ENCODE measurements around the gene ADAM10. TPM values are rescaled to one million over a fixed set of nuclear protein-coding genes. Genes with fewer than 3 reads are reported as not detected.

Gene ADAM10
- total RNA-seq, 1 experiment from 2014 or later, result 133 TPM

- DNase-seq (ENCODE audit: low spot score), result no peak
- Mint-ChIP-seq H3K27ac (peak overlapping the region; percentile 92), H3K4me1 (peaks cover 14% of the 10 kb centered on the region), H3K9me3 (no peaks in the 10 kb centered on the region), H3K4me3 (no peak overlapping the region), H3K36me3 (peaks cover 11% of the 10 kb centered on the region), H3K27me3 (ENCODE audit: low read depth) (no peaks in the 10 kb centered on the region)
- TF ChIP-seq NFE2L1 (CRISPR knock-in tag; IDR thresholded peaks at IDR 0.05) (no peak), SMAD4 (CRISPR knock-in tag; IDR thresholded peaks at IDR 0.05) (no peak), IRF2 (CRISPR knock-in tag; IDR thresholded peaks at IDR 0.05; ENCODE audit: borderline replicate concordance, low read depth) (no peak), FOXK1 (CRISPR knock-in tag; IDR thresholded peaks at IDR 0.05) (no peak), RORB (CRISPR knock-in tag; IDR thresholded peaks at IDR 0.05) (no peak), ARID4B (CRISPR knock-in tag; IDR thresholded peaks at IDR 0.05; ENCODE audit: borderline replicate concordance) (no peak)
- TF ChIP-seq, protein P1, sequence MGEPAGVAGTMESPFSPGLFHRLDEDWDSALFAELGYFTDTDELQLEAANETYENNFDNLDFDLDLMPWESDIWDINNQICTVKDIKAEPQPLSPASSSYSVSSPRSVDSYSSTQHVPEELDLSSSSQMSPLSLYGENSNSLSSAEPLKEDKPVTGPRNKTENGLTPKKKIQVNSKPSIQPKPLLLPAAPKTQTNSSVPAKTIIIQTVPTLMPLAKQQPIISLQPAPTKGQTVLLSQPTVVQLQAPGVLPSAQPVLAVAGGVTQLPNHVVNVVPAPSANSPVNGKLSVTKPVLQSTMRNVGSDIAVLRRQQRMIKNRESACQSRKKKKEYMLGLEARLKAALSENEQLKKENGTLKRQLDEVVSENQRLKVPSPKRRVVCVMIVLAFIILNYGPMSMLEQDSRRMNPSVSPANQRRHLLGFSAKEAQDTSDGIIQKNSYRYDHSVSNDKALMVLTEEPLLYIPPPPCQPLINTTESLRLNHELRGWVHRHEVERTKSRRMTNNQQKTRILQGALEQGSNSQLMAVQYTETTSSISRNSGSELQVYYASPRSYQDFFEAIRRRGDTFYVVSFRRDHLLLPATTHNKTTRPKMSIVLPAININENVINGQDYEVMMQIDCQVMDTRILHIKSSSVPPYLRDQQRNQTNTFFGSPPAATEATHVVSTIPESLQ (CRISPR knock-in tag; IDR thresholded peaks at IDR 0.05), result no peak
- ChIA-PET POLR2A (interaction anchor here (0.9 kb wide), 2 partner anchors 14 to 41 kb away, joined by 3 read pairs; no protein-coding TSS in a partner anchor), CTCF (interaction anchor here (1.0 to 1.2 kb wide), 4 partner anchors 10 to 241 kb away, joined by 3 to 4 read pairs (median 3); partner anchors contain the start of genes ADAM10 and MINDY2)
- ATAC-seq, result peak; percentile 35; the same call in 1 of the 2 replicates
Measured at GRCh38 chr15:58598829-58599210, 150.7 kb downstream of the ADAM10 start.

DNA sequence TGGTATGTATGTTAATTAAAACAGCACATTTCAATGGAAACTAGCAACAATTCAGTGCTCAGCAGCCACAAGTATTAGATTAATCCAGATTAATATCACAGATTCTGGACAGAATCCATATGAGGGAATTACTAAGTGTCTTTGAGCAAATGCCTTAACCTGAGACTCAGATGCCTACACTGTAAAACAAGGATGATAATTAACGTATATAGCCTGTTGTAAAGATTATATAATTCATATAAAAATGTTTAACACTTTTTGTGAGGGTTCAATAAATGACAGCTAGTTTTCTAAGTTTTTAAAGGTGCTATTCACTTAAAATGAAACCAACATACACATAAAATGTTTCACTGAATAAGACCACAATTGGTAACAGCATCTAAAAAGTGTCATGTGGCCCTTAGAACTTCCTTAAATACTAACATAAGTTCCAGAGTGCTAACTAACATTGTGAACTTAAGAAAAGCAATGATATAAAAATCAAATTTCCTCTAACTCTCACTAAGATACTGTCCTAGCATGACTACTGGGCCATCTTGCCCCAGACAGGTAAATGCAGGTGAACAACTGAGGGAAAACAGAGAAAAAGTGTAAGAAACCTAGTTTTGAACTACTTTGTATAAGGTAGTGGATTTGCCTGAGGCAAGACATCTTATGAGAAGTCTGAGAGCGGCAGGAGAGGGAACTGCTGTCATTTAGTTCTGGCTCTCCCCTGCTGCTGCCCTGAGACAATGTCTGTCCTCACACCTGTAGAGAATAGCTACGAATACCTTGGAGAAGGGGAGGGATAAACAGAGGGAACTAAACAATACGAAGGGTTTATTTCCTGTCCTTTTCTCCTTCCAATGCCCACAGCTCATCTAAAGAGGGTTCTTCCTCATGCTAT is 151.3 kb downstream of the ADAM10 start:
- Mint-ChIP-seq H3K27me3 (ENCODE audit: low read depth) (no peaks in the 10 kb centered on the region), H3K27ac (peak overlapping the region; percentile 92), H3K36me3 (peaks cover 12% of the 10 kb centered on the region), H3K9me3 (no peaks in the 10 kb centered on the region), H3K4me3 (no peak overlapping the region), H3K4me1 (peaks cover 14% of the 10 kb centered on the region)
- ChIA-PET CTCF (interaction anchor here (0.6 to 1.2 kb wide), 6 partner anchors 9 to 289 kb away, joined by 3 to 4 read pairs (median 3); partner anchors contain the start of genes ADAM10 and MINDY2), POLR2A (interaction anchor here (0.9 kb wide), 2 partner anchors 13 to 42 kb away, joined by 3 read pairs; no protein-coding TSS in a partner anchor)
- TF ChIP-seq MYBL2 (CRISPR knock-in tag; IDR thresholded peaks at IDR 0.05), result no peak
- TF ChIP-seq NFYB (CRISPR knock-in tag; conservative IDR thresholded peaks at IDR 0.05; ENCODE audit: low read depth), result no peak
- no peak for TF ChIP-seq FOXJ3 (CRISPR knock-in tag; IDR thresholded peaks at IDR 0.05; ENCODE audit: borderline replicate concordance)
- no peak for TF ChIP-seq ZNF121 (CRISPR knock-in tag; IDR thresholded peaks at IDR 0.05)
- TF ChIP-seq PRRX2 (CRISPR knock-in tag; IDR thresholded peaks at IDR 0.05), result no peak
- TF ChIP-seq ZNF423 (CRISPR knock-in tag; IDR thresholded peaks at IDR 0.05), result no peak
- ATAC-seq (peak; percentile 100), DNase-seq (ENCODE audit: low spot score) (no peak)

DNA sequence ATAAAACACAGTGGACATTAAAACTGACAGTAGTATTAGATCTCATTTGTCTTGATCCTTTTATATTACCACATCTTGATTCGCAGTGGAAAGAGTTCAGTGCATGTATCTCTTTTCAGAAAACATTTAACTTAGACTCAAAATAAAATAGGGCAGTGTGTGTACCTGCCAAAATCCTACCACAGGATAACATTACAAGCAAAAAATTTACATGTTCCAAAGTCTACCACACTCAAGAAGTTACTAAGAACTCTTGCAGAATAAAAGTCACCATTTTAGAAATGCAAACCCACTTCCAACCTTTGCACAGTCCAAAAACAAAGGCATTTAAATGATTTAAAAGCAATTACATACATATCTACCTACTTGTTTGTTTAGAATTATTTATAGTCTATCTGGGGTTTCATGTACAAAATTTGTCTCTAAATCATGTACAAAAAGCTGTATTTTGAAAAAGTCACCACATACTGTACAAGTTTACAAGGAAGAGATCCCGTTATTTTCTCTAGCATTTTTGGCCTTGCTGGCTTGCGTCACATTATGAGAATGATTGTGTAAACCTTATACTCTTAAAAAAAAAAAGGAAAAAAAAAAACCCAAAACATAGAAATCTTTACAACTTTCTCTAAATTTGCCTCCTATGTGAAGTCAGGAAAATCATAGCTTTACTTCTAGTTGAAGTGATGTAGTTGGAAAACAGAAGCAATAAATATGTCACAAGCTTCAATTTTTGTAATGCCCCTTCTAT is 153.8 kb downstream of the ADAM10 start:
- POLR2A ChIA-PET, result no interaction called here
- Mint-ChIP-seq H3K9me3 (no peaks in the 10 kb centered on the region), H3K27ac (no peak overlapping the region), H3K36me3 (peaks cover 12% of the 10 kb centered on the region), H3K27me3 (ENCODE audit: low read depth) (no peaks in the 10 kb centered on the region), H3K4me3 (no peak overlapping the region), H3K4me1 (peaks cover 14% of the 10 kb centered on the region)
- TF ChIP-seq USF2 (CRISPR knock-in tag; IDR thresholded peaks at IDR 0.05) (no peak), KAT7 (CRISPR knock-in tag; IDR thresholded peaks at IDR 0.05; ENCODE audit: borderline replicate concordance) (no peak), RORB (CRISPR knock-in tag; IDR thresholded peaks at IDR 0.05) (no peak)
- TF ChIP-seq, protein P2, sequence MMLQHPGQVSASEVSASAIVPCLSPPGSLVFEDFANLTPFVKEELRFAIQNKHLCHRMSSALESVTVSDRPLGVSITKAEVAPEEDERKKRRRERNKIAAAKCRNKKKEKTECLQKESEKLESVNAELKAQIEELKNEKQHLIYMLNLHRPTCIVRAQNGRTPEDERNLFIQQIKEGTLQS (CRISPR knock-in tag; conservative IDR thresholded peaks at IDR 0.05), result no peak
- DNase-seq (ENCODE audit: low spot score) (no peak), ATAC-seq (no peak)
- CTCF ChIA-PET, result no interaction called here
